ENCODE results near the gene CSMD2. TPM values are rescaled to one million over a fixed set of nuclear protein-coding genes. Genes with fewer than 3 reads are reported as not detected.

CSMD2 gene
- total and polyA plus RNA-seq, 2 donors (not counting 1 experiment from before 2014, with no cell fraction given) = 2.2 to 7.6 TPM

GRCh38 chr1:33532250-33532649, 632.8 kb downstream of the CSMD2 start:
- H3K79me2 ChIP-seq (ENCODE audit: control insufficient read depth, insufficient read depth, low read length) = no peaks in the 10 kb centered on the region
- H3K4me2 ChIP-seq (ENCODE audit: extremely low read depth, insufficient read depth, low read length) = no peak overlapping the region
- H4K20me1 ChIP-seq (ENCODE audit: control insufficient read depth, extremely low read depth, insufficient read depth, low read length) = no peaks in the 10 kb centered on the region
- no peak overlapping the region for H2AFZ ChIP-seq (ENCODE audit: low read length)
- H3K9me3 ChIP-seq (ENCODE audit: control insufficient read depth, insufficient read depth, low read depth, low read length) = no peaks in the 10 kb centered on the region
- no peaks in the 10 kb centered on the region for H3K4me1 ChIP-seq (ENCODE audit: control insufficient read depth, extremely low read depth, insufficient read depth, low read length)
- no peak overlapping the region for H3K27ac ChIP-seq (ENCODE audit: insufficient read depth, low read length)
- TF ChIP-seq CTCF (conservative IDR thresholded peaks at IDR 0.05 in 1 of 2, IDR thresholded peaks at IDR 0.05 in 1 of 2; ENCODE audit: low read depth in 1 of 2, low read length in 2 of 2) (no peak), EZH2 (IDR thresholded peaks at IDR 0.05; ENCODE audit: low read length, missing control alignments) (no peak)
- H3K9ac ChIP-seq (ENCODE audit: insufficient read depth, low read length) = no peak overlapping the region
- DNase-seq (ENCODE audit: low read depth in 2 of 2) = no peak
- H3K36me3 ChIP-seq (ENCODE audit: control insufficient read depth, insufficient read depth, low read length) = no peaks in the 10 kb centered on the region
- no peak overlapping the region for H3K4me3 ChIP-seq (replicated peaks in 1 of 4; ENCODE audit: control extremely low read depth in 1 of 4, insufficient read depth in 1 of 4, low read depth in 3 of 4, low read length in 4 of 4)
- no peaks in the 10 kb centered on the region for H3K27me3 ChIP-seq (ENCODE audit: control insufficient read depth, insufficient read depth, low read length)

- Histone ChIP-seq H3K4me3 (replicated peaks in 1 of 4; ENCODE audit: control extremely low read depth in 1 of 4, insufficient read depth in 1 of 4, low read depth in 3 of 4, low read length in 4 of 4) (no peak overlapping the region), H3K79me2 (ENCODE audit: control insufficient read depth, insufficient read depth, low read length) (no peaks in the 10 kb centered on the region), H2AFZ (ENCODE audit: low read length) (no peak overlapping the region), H3K27ac (ENCODE audit: insufficient read depth, low read length) (no peak overlapping the region), H3K4me1 (ENCODE audit: control insufficient read depth, extremely low read depth, insufficient read depth, low read length) (no peaks in the 10 kb centered on the region), H3K4me2 (ENCODE audit: extremely low read depth, insufficient read depth, low read length) (no peak overlapping the region), H4K20me1 (ENCODE audit: control insufficient read depth, extremely low read depth, insufficient read depth, low read length) (no peaks in the 10 kb centered on the region), H3K36me3 (ENCODE audit: control insufficient read depth, insufficient read depth, low read length) (no peaks in the 10 kb centered on the region), H3K9ac (ENCODE audit: insufficient read depth, low read length) (no peak overlapping the region), H3K27me3 (ENCODE audit: control insufficient read depth, insufficient read depth, low read length) (no peaks in the 10 kb centered on the region), H3K9me3 (ENCODE audit: control insufficient read depth, insufficient read depth, low read depth, low read length) (no peaks in the 10 kb centered on the region)
- no peak for TF ChIP-seq EZH2 (IDR thresholded peaks at IDR 0.05; ENCODE audit: low read length, missing control alignments)
- TF ChIP-seq CTCF (conservative IDR thresholded peaks at IDR 0.05 in 1 of 2, IDR thresholded peaks at IDR 0.05 in 1 of 2; ENCODE audit: low read depth in 1 of 2, low read length in 2 of 2) = no peak
- no peak for DNase-seq (ENCODE audit: low read depth in 2 of 2)
Observed at GRCh38 chr1:33529957-33530356, 635.1 kb downstream of the CSMD2 start.

- Histone ChIP-seq H3K27me3 (ENCODE audit: control insufficient read depth, insufficient read depth, low read length) (no peaks in the 10 kb centered on the region), H3K4me2 (ENCODE audit: extremely low read depth, insufficient read depth, low read length) (no peak overlapping the region), H3K36me3 (ENCODE audit: control insufficient read depth, insufficient read depth, low read length) (no peaks in the 10 kb centered on the region), H2AFZ (ENCODE audit: low read length) (no peak overlapping the region), H3K4me3 (replicated peaks in 1 of 4; ENCODE audit: control extremely low read depth in 1 of 4, insufficient read depth in 1 of 4, low read depth in 3 of 4, low read length in 4 of 4) (no peak overlapping the region), H3K4me1 (ENCODE audit: control insufficient read depth, extremely low read depth, insufficient read depth, low read length) (no peaks in the 10 kb centered on the region), H3K9me3 (ENCODE audit: control insufficient read depth, insufficient read depth, low read depth, low read length) (no peaks in the 10 kb centered on the region), H3K9ac (ENCODE audit: insufficient read depth, low read length) (no peak overlapping the region), H3K79me2 (ENCODE audit: control insufficient read depth, insufficient read depth, low read length) (no peaks in the 10 kb centered on the region), H4K20me1 (ENCODE audit: control insufficient read depth, extremely low read depth, insufficient read depth, low read length) (no peaks in the 10 kb centered on the region), H3K27ac (ENCODE audit: insufficient read depth, low read length) (no peak overlapping the region)
- no peak for DNase-seq (ENCODE audit: low read depth in 2 of 2)
- TF ChIP-seq EZH2 (IDR thresholded peaks at IDR 0.05; ENCODE audit: low read length, missing control alignments) (no peak), CTCF (conservative IDR thresholded peaks at IDR 0.05 in 1 of 2, IDR thresholded peaks at IDR 0.05 in 1 of 2; ENCODE audit: low read depth in 1 of 2, low read length in 2 of 2) (no peak)
Observed at GRCh38 chr1:33527934-33528333, 637.1 kb downstream of the CSMD2 start.
